Neural progenitor cell (in vitro differentiated cells): ENCODE results near the gene GPR68. TPM values are rescaled to one million over a fixed set of nuclear protein-coding genes. Genes with fewer than 3 reads are reported as not detected.

Source experiments
- DNase-seq: peaks from one replicate; pipeline ENCODE4 v3.0.0-alpha.2; 2016; ENCODE audit warnings: low spot score
- H2AFZ ChIP-seq: fragments of 200-600 bp; sonication (generic); replicated peaks from 2 replicates; pipeline ENCODE4 v1.6.1; 2016; ENCODE audit warnings: antibody characterized with exemption
- H3F3A ChIP-seq: fragments of 200-600 bp; sonication (generic); 2 replicates; pipeline ENCODE4 v1.6.1; 2016; ENCODE audit warnings: antibody characterized with exemption, low read depth
- H3K27ac ChIP-seq: fragments of 200-600 bp; sonication (generic); 2 replicates; pipeline ENCODE4 v1.5.1; 2016; ENCODE audit warnings: mild to moderate bottlenecking
- H3K27me3 ChIP-seq: fragments of 200-600 bp; sonication (generic); 2 replicates; pipeline ENCODE4 v1.6.1; 2016; ENCODE audit warnings: mild to moderate bottlenecking, moderate library complexity
- H3K36me3 ChIP-seq: fragments of 200-600 bp; sonication (generic); 2 replicates; pipeline ENCODE4 v1.5.1; 2016
- H3K4me1 ChIP-seq: fragments of 200-600 bp; sonication (generic); 2 replicates; pipeline ENCODE4 v1.6.1; 2016; ENCODE audit warnings: mixed run types
- H3K4me2 ChIP-seq: fragments of 200-600 bp; sonication (generic); 2 replicates; pipeline ENCODE4 v1.6.1; 2016
- H3K4me3 ChIP-seq: fragments of 200-600 bp; sonication (generic); 2 replicates; pipeline ENCODE4 v1.5.1; 2016
- H3K79me2 ChIP-seq: fragments of 200-600 bp; sonication (generic); 2 replicates; pipeline ENCODE4 v1.6.1; 2016; ENCODE audit warnings: low read depth
- H3K9ac ChIP-seq: fragments of 200-600 bp; sonication (generic); 2 replicates; pipeline ENCODE4 v1.6.1; 2016
- H3K9me3 ChIP-seq: fragments of 200-600 bp; sonication (generic); 2 replicates; pipeline ENCODE4 v1.5.1; 2016; ENCODE audit warnings: low read depth
- H4K20me1 ChIP-seq: fragments of 200-600 bp; sonication (generic); 2 replicates; pipeline ENCODE4 v1.6.1; 2016; ENCODE audit warnings: low read depth
- H3K27ac Mint-ChIP-seq: 3 replicates; pipeline ENCODE4 v1.8.0; 2021; ENCODE audit warnings: mixed read lengths
- H3K27me3 Mint-ChIP-seq: 2 replicates; pipeline ENCODE4 v1.8.0; 2022; ENCODE audit warnings: low read depth, mild to moderate bottlenecking, inconsistent platforms, moderate library complexity, mixed read lengths; ENCODE audit not compliant: insufficient read depth
- H3K36me3 Mint-ChIP-seq: 3 replicates; pipeline ENCODE4 v1.8.0; 2021; ENCODE audit warnings: mixed read lengths
- H3K4me1 Mint-ChIP-seq: 3 replicates; pipeline ENCODE4 v1.8.0; 2021; ENCODE audit warnings: mixed read lengths
- H3K4me3 Mint-ChIP-seq: 3 replicates; pipeline ENCODE4 v1.8.0; 2021; ENCODE audit warnings: mild to moderate bottlenecking, moderate library complexity, mixed read lengths
- H3K9me3 Mint-ChIP-seq: 3 replicates; pipeline ENCODE4 v1.8.0; 2020; ENCODE audit warnings: mixed read lengths
- CTCF ChIP-seq: fragments of 200-600 bp; sonication (generic); IDR thresholded peaks from 2 replicates; pipeline ENCODE4 v1.5.1; 2017; ENCODE audit warnings: antibody characterized with exemption, mild to moderate bottlenecking
- EZH2 ChIP-seq: fragments of 200-600 bp; sonication (generic); IDR thresholded peaks from 2 replicates; pipeline ENCODE4 v1.6.1; 2017; ENCODE audit warnings: antibody characterized with exemption, mild to moderate bottlenecking, moderate library complexity
- EZH2phosphoT487 ChIP-seq: fragments of 200-600 bp; sonication (generic); IDR thresholded peaks from 2 replicates; pipeline ENCODE4 v1.6.1; 2017; ENCODE audit warnings: antibody characterized with exemption
- total RNA-seq: library from RNA; depleted of rRNA; stranded (reverse); fragments of >200 nt; gene quantifications from 2 replicates; pipeline ENCODE4 v1.2.3, GENCODE V29; 2015; ENCODE audit warnings: low replicate concordance

GPR68 gene
- total RNA-seq, 1 donor from 2014 or later, result not detected

GRCh38 chr14:91284791-91285548 lies 40.5 kb upstream of the GPR68 start:
- H3K9me3 Mint-ChIP-seq, result no peaks in the 10 kb centered on the region
- no peak overlapping the region for H2AFZ ChIP-seq
- H4K20me1 ChIP-seq, result no peaks in the 10 kb centered on the region
- H3K9me3 ChIP-seq, result no peaks in the 10 kb centered on the region
- DNase-seq, result no peak
- no peak overlapping the region for H3K4me3 ChIP-seq
- no peaks in the 10 kb centered on the region for H3K4me1 Mint-ChIP-seq
- H3K9ac ChIP-seq, result peak overlapping the region; percentile 15
- H3K4me2 ChIP-seq, result no peak overlapping the region
- no peaks in the 10 kb centered on the region for H3K27me3 ChIP-seq
- peaks cover 16% of the 10 kb centered on the region for H3F3A ChIP-seq
- TF ChIP-seq CTCF (no peak), EZH2phosphoT487 (no peak), EZH2 (no peak)
- no peaks in the 10 kb centered on the region for H3K79me2 ChIP-seq
- peaks cover 23% of the 10 kb centered on the region for H3K36me3 Mint-ChIP-seq
- peak overlapping the region; percentile 47 for H3K27ac ChIP-seq
- H3K36me3 ChIP-seq, result no peaks in the 10 kb centered on the region
- no peak overlapping the region for H3K27ac Mint-ChIP-seq
- no peak overlapping the region for H3K4me3 Mint-ChIP-seq
- H3K27me3 Mint-ChIP-seq, result no peaks in the 10 kb centered on the region
- H3K4me1 ChIP-seq, result no peaks in the 10 kb centered on the region

GRCh38 chr14:91284146-91284790 lies 39.8 kb upstream of the GPR68 start:
- no peaks in the 10 kb centered on the region for H3K9me3 Mint-ChIP-seq
- peak overlapping the region; percentile 17 for H3K4me3 Mint-ChIP-seq
- Histone ChIP-seq H3K4me3 (no peak overlapping the region), H3K4me1 (no peaks in the 10 kb centered on the region), H3K27me3 (no peaks in the 10 kb centered on the region), H3K4me2 (no peak overlapping the region), H3K9ac (no peak overlapping the region), H2AFZ (no peak overlapping the region), H3F3A (peaks cover 16% of the 10 kb centered on the region), H3K36me3 (no peaks in the 10 kb centered on the region), H3K9me3 (no peaks in the 10 kb centered on the region), H3K79me2 (no peaks in the 10 kb centered on the region), H4K20me1 (no peaks in the 10 kb centered on the region), H3K27ac (no peak overlapping the region)
- no peak for DNase-seq
- TF ChIP-seq EZH2phosphoT487 (no peak), EZH2 (no peak), CTCF (no peak)
- no peaks in the 10 kb centered on the region for H3K4me1 Mint-ChIP-seq
- H3K27me3 Mint-ChIP-seq, result no peaks in the 10 kb centered on the region
- peaks cover 23% of the 10 kb centered on the region for H3K36me3 Mint-ChIP-seq
- H3K27ac Mint-ChIP-seq, result no peak overlapping the region

- peaks cover 16% of the 10 kb centered on the region for H3F3A ChIP-seq
- Mint-ChIP-seq H3K9me3 (no peaks in the 10 kb centered on the region), H3K27me3 (no peaks in the 10 kb centered on the region), H3K36me3 (peaks cover 23% of the 10 kb centered on the region), H3K27ac (no peak overlapping the region), H3K4me1 (no peaks in the 10 kb centered on the region), H3K4me3 (no peak overlapping the region)
- no peak for TF ChIP-seq EZH2
- no peak for TF ChIP-seq EZH2phosphoT487
- TF ChIP-seq CTCF, result no peak
- H3K27ac ChIP-seq, result no peak overlapping the region
- H3K4me2 ChIP-seq, result no peak overlapping the region
- H3K4me3 ChIP-seq, result no peak overlapping the region
- no peaks in the 10 kb centered on the region for H3K36me3 ChIP-seq
- no peaks in the 10 kb centered on the region for H3K27me3 ChIP-seq
- no peak for DNase-seq
- no peak overlapping the region for H2AFZ ChIP-seq
- no peaks in the 10 kb centered on the region for H3K9me3 ChIP-seq
- no peaks in the 10 kb centered on the region for H4K20me1 ChIP-seq
- no peak overlapping the region for H3K9ac ChIP-seq
- H3K79me2 ChIP-seq, result no peaks in the 10 kb centered on the region
- H3K4me1 ChIP-seq, result no peaks in the 10 kb centered on the region
Measured at GRCh38 chr14:91283666-91284065, 39.2 kb upstream of the GPR68 start.
